Measurements from ENCODE around the gene CLEC11A. TPM values are rescaled to one million over a fixed set of nuclear protein-coding genes. Genes with fewer than 3 reads are reported as not detected.

Gene CLEC11A
- total RNA-seq, 1 experiment from 2014 or later, result not detected

- ChIA-PET CTCF (no interaction called here), POLR2A (interaction anchor here (0.6 kb wide), 1 partner anchor 301 kb away, joined by 5 read pairs; no protein-coding TSS in a partner anchor)
- no peak for ATAC-seq
- in situ Hi-C loops (cut with HindIII; ENCODE audit: low pct_unique_long_range_greater_than_20kb, low sequenced_read_pairs) (no loop called here), intact Hi-C loops (cut with micrococcal nuclease; ENCODE audit: unreplicated experiment) (no loop called here)
- DNase-seq (ENCODE audit: low read depth, low spot score), result no peak
- TF ChIP-seq REST (IDR thresholded peaks at IDR 0.05; ENCODE audit: insufficient read depth in 1 of 2, low read depth in 2 of 2, low read length in 1 of 2), result no peak
- no peak for TF ChIP-seq TCF7L2 (IDR thresholded peaks at IDR 0.05; ENCODE audit: low read depth, low read length)
- TF ChIP-seq SIN3A (IDR thresholded peaks at IDR 0.05; ENCODE audit: borderline replicate concordance, insufficient read depth, low read depth, low read length), result no peak
- no peak for TF ChIP-seq CTCF (IDR thresholded peaks at IDR 0.05)
- no peak for TF ChIP-seq POLR2AphosphoS5 (IDR thresholded peaks at IDR 0.05; ENCODE audit: low read depth, low read length)
- Histone ChIP-seq H3K27ac (ENCODE audit: low read length) (no peak overlapping the region), H3K4me3 (ENCODE audit: low read depth in 2 of 2, low read length in 2 of 2) (no peak overlapping the region), H3K27me3 (ENCODE audit: control insufficient read depth, insufficient read depth, low read length) (peaks cover 2% of the 10 kb centered on the region; the same call in 1 of the 2 replicates), H3K4me1 (ENCODE audit: control insufficient read depth, insufficient read depth, low read length) (no peaks in the 10 kb centered on the region), H3K36me3 (ENCODE audit: control insufficient read depth, insufficient read depth, low read length) (no peaks in the 10 kb centered on the region; the same call in 1 of the 2 replicates), H3K9me3 (ENCODE audit: control insufficient read depth, insufficient read depth, low read depth, low read length) (no peaks in the 10 kb centered on the region)
- no TSS peak for BruUV-seq (replicated peaks)
Measured at GRCh38 chr19:50720181-50720920, 2.8 kb upstream of the CLEC11A start.

- H3K4me3 ChIP-seq (ENCODE audit: low read depth in 2 of 2, low read length in 2 of 2), result no peak overlapping the region
- no TSS peak for BruUV-seq (replicated peaks)
- no peak for TF ChIP-seq SIN3A (IDR thresholded peaks at IDR 0.05; ENCODE audit: borderline replicate concordance, insufficient read depth, low read depth, low read length)
- TF ChIP-seq CTCF (IDR thresholded peaks at IDR 0.05), result no peak
- no peak for TF ChIP-seq TCF7L2 (IDR thresholded peaks at IDR 0.05; ENCODE audit: low read depth, low read length)
- no peak for TF ChIP-seq REST (IDR thresholded peaks at IDR 0.05; ENCODE audit: insufficient read depth in 1 of 2, low read depth in 2 of 2, low read length in 1 of 2)
- no peak for TF ChIP-seq POLR2AphosphoS5 (IDR thresholded peaks at IDR 0.05; ENCODE audit: low read depth, low read length)
- no peaks in the 10 kb centered on the region for H3K4me1 ChIP-seq (ENCODE audit: control insufficient read depth, insufficient read depth, low read length)
- no peaks in the 10 kb centered on the region for H3K9me3 ChIP-seq (ENCODE audit: control insufficient read depth, insufficient read depth, low read depth, low read length)
- peaks cover 2% of the 10 kb centered on the region; the same call in 1 of the 2 replicates for H3K27me3 ChIP-seq (ENCODE audit: control insufficient read depth, insufficient read depth, low read length)
- intact Hi-C loops (cut with micrococcal nuclease; ENCODE audit: unreplicated experiment), result no loop called here
- no peak overlapping the region for H3K27ac ChIP-seq (ENCODE audit: low read length)
- H3K36me3 ChIP-seq (ENCODE audit: control insufficient read depth, insufficient read depth, low read length), result no peaks in the 10 kb centered on the region; the same call in 1 of the 2 replicates
- ATAC-seq (peak; percentile 57), DNase-seq (ENCODE audit: low read depth, low spot score) (no peak)
- CTCF ChIA-PET, result no interaction called here
- POLR2A ChIA-PET, result no interaction called here
- in situ Hi-C loops (cut with HindIII; ENCODE audit: low pct_unique_long_range_greater_than_20kb, low sequenced_read_pairs), result no loop called here
Measured at GRCh38 chr19:50720921-50721381, 2.2 kb upstream of the CLEC11A start.

Data from Panc1 (cell line).